Muscle layer of duodenum (tissue), 2 donors: Measurements from ENCODE around the gene EPB41L1.

Source experiments
- H3K27ac ChIP-seq: one replicate; pipeline ENCODE4 v1.7.0; 2013; ENCODE audit warnings: mild to moderate bottlenecking, low read length
- H3K27me3 ChIP-seq: one replicate; pipeline ENCODE4 v1.7.0; 2013; ENCODE audit warnings: low read depth, mild to moderate bottlenecking, control low read depth, low read length
- H3K36me3 ChIP-seq, 2 donors: one replicate each; pipeline ENCODE4 v1.7.0; 2013; ENCODE audit warnings: low read length in 2 of 2, control low read depth in 1 of 2, mild to moderate bottlenecking in 1 of 2; ENCODE audit not compliant: insufficient read depth in 2 of 2, control insufficient read depth in 1 of 2
- H3K4me1 ChIP-seq, 2 donors: one replicate each; pipeline ENCODE4 v1.7.0; 2013; ENCODE audit warnings: low read length in 2 of 2, mild to moderate bottlenecking in 2 of 2, control low read depth in 1 of 2, moderate library complexity in 1 of 2; ENCODE audit not compliant: insufficient read depth in 2 of 2, control insufficient read depth in 1 of 2
- H3K4me3 ChIP-seq, 2 donors: one replicate each; pipeline ENCODE4 v1.7.0; 2013; ENCODE audit warnings: low read length in 2 of 2, low read depth in 1 of 2, mild to moderate bottlenecking in 1 of 2
- H3K9me3 ChIP-seq, 2 donors: one replicate each; pipeline ENCODE4 v1.7.0; 2013; ENCODE audit warnings: low read length in 2 of 2, control low read depth in 1 of 2, mild to moderate bottlenecking in 1 of 2; ENCODE audit not compliant: control insufficient read depth in 1 of 2
- donor health status: healthy.

The EPB41L1 gene

GRCh38 chr20:36275011-36275410 is 120.5 kb downstream of the EPB41L1 start:
- H3K9me3 ChIP-seq: no peaks in the 10 kb centered on the region
- no peaks in the 10 kb centered on the region for H3K4me1 ChIP-seq
- H3K4me3 ChIP-seq: no peak overlapping the region
- peaks cover 5% of the 10 kb centered on the region for H3K27me3 ChIP-seq
- no peak overlapping the region for H3K27ac ChIP-seq
- no peaks in the 10 kb centered on the region for H3K36me3 ChIP-seq

GRCh38 chr20:36275441-36276189 is 121.1 kb downstream of the EPB41L1 start:
- peaks cover 5% of the 10 kb centered on the region for H3K27me3 ChIP-seq
- H3K27ac ChIP-seq: no peak overlapping the region
- H3K9me3 ChIP-seq: no peaks in the 10 kb centered on the region
- no peaks in the 10 kb centered on the region for H3K4me1 ChIP-seq
- no peak overlapping the region for H3K4me3 ChIP-seq
- H3K36me3 ChIP-seq: no peaks in the 10 kb centered on the region

DNA sequence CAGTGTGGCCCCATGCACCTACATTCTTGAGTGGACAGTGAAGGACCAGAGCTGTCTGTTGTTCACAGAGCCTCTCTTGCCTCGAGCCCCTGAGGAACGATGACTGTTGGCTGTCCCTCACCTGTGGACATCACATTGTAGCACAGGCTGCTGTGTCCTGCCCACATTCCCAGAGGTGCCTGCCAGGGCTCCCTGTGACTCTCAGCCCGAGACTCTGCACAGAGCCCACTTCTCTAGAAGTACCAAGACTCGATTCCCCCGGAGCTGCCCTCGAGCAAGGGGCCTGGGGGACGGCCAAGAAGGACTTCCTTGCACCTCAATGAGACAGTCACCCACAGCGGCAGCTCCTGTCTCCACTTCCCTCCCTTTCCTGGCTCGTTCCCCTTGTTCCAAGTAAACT is 123.0 kb downstream of the EPB41L1 start:
- Histone ChIP-seq H3K9me3 (no peaks in the 10 kb centered on the region), H3K4me3 (no peak overlapping the region), H3K36me3 (no peaks in the 10 kb centered on the region), H3K27me3 (peaks cover 5% of the 10 kb centered on the region), H3K27ac (no peak overlapping the region), H3K4me1 (no peaks in the 10 kb centered on the region)

DNA sequence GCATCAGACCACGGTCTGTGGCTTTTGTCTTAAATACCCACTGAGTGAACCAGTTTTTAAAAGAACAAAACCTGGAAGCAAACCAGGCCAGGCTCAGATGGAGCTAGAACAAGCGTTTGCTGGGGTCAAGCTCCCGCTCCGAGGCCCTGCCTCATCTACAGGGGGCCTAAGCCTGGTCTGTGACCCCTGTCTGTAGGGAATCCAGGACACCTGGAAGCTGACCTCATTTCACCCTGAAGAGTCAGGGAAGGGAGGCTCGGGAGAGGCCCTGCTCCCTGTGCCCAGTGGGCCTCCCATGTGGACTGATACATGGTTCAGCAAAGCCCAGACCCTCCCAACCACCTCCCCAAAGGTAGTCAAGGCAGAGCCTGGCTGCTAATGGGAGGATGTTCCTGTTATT is 124.8 kb downstream of the EPB41L1 start:
- Histone ChIP-seq H3K4me3 (no peak overlapping the region), H3K4me1 (no peaks in the 10 kb centered on the region), H3K9me3 (no peaks in the 10 kb centered on the region), H3K27ac (no peak overlapping the region), H3K27me3 (no peaks in the 10 kb centered on the region), H3K36me3 (no peaks in the 10 kb centered on the region)

DNA sequence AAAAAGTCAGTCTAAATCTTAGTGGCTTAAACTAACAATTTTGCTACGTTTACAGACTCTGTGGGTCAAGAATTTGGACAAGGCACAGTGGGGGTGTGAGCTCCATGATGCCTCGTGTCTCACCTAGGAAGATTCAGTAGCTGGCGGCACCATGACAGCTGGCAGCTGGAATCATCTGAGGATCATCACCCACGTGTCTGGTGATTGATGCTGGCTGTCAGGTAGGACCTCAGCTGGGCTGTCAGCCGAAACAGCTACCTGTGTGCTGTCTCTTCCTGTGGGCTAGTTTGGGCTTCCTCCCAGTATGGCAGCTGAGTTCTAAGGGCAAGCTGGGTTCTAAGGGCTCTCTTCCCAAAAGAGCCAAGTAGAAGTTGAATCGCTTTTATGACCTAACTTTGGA is 125.2 kb downstream of the EPB41L1 start:
- Histone ChIP-seq H3K4me1 (no peaks in the 10 kb centered on the region), H3K27ac (no peak overlapping the region), H3K27me3 (no peaks in the 10 kb centered on the region), H3K4me3 (no peak overlapping the region), H3K9me3 (no peaks in the 10 kb centered on the region), H3K36me3 (no peaks in the 10 kb centered on the region)

DNA sequence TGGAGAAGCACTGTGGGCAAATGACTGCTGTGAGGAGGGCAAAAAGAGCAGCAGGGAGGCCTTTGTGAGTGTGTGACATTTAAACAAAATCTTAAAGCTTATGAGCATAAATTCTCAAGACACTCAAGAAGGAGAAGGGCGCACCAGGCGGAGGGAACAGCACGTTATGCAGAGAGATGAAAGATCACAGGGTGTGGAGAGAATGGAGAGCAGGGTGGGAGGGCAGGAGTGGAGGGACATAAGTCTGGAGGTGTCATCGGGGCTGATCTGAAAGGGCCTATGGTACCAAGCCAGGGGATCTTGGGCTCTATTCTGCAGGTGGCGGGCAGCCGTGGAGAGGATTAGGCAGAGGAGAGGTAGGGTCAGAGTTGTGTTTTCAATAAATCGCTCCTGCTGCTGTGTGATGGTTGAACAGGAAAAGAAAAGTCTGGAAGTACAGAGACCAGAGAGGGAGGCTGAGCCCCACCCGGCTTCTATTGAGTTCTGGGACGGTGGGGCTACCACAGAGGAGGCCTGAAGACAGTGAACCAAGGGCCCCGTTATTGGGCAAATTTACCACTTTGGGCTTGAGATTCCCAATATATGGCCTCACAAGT is 127.3 kb downstream of the EPB41L1 start:
- no peaks in the 10 kb centered on the region for H3K4me1 ChIP-seq
- H3K4me3 ChIP-seq: no peak overlapping the region
- no peaks in the 10 kb centered on the region for H3K36me3 ChIP-seq
- no peaks in the 10 kb centered on the region for H3K27me3 ChIP-seq
- no peak overlapping the region for H3K27ac ChIP-seq
- no peaks in the 10 kb centered on the region for H3K9me3 ChIP-seq
